HAP-1 (cell line): Measurements from ENCODE around the gene HOXA9.

Source experiments
- DNase-seq, 2 experiments: peaks; one replicate each; pipeline ENCODE4 v3.0.0-alpha.2; 2016 to 2020; ENCODE audit warnings: low spot score in 2 of 2
- H3K27me3 ChIP-seq: fragments of 250-450 bp; sonication (Bioruptor Pico); 2 replicates; pipeline ENCODE4 v1.5.1; 2020; ENCODE audit warnings: low read depth, mild to moderate bottlenecking, moderate library complexity
- H3K36me3 ChIP-seq: fragments of 250-450 bp; sonication (Bioruptor Pico); replicated peaks from 2 replicates; pipeline ENCODE4 v1.5.1; 2020; ENCODE audit warnings: mild to moderate bottlenecking
- H3K4me1 ChIP-seq: fragments of 250-450 bp; sonication (Bioruptor Pico); 2 replicates; pipeline ENCODE4 v1.5.1; 2020; ENCODE audit warnings: mild to moderate bottlenecking
- H3K4me3 ChIP-seq: fragments of 250-450 bp; sonication (Bioruptor Pico); 2 replicates; pipeline ENCODE4 v1.5.1; 2020; ENCODE audit warnings: mild to moderate bottlenecking, moderate library complexity
- H3K9me3 ChIP-seq: fragments of 250-450 bp; sonication (Bioruptor Pico); 2 replicates; pipeline ENCODE4 v1.5.1; 2020; ENCODE audit warnings: mild to moderate bottlenecking, moderate library complexity
- in situ Hi-C: fragments of 300-500 bp; cut with MboI; formaldehyde crosslinking; loops from 3 replicates; pipeline ENCODE4 v1.14.3; 2020; ENCODE audit warnings: low sequenced_read_pairs, inconsistent platforms, mixed read lengths

Gene HOXA9

GRCh38 chr7:27144781-27145164 lies 20.6 kb downstream of the HOXA9 start:
- H3K4me3 ChIP-seq: no peak overlapping the region
- H3K36me3 ChIP-seq: peaks cover 57% of the 10 kb centered on the region
- DNase-seq: no peak
- H3K4me1 ChIP-seq: peaks cover 9% of the 10 kb centered on the region
- H3K27me3 ChIP-seq: no peaks in the 10 kb centered on the region
- in situ Hi-C loops: no loop called here
- no peaks in the 10 kb centered on the region for H3K9me3 ChIP-seq

- no peak overlapping the region for H3K4me3 ChIP-seq
- H3K4me1 ChIP-seq: peaks cover 9% of the 10 kb centered on the region
- in situ Hi-C loops: no loop called here
- DNase-seq: no peak
- H3K27me3 ChIP-seq: no peaks in the 10 kb centered on the region
- H3K9me3 ChIP-seq: no peaks in the 10 kb centered on the region
- H3K36me3 ChIP-seq: peaks cover 57% of the 10 kb centered on the region
These were observed 21.2 kb downstream of the HOXA9 start for GRCh38 chr7:27143950-27144780.

GRCh38 chr7:27143023-27143949 lies 22.1 kb downstream of the HOXA9 start, which contains the start of gene HOXA5:
HOXA5 (minus strand) TSS chr7:27143681; CDS start chr7:27143607, 74 bp downstream.
- no peak for DNase-seq
- Histone ChIP-seq H3K36me3 (peaks cover 58% of the 10 kb centered on the region), H3K9me3 (no peaks in the 10 kb centered on the region), H3K4me1 (peaks cover 2% of the 10 kb centered on the region), H3K27me3 (no peaks in the 10 kb centered on the region), H3K4me3 (no peak within 1 kb of the TSS)
- in situ Hi-C loops: no loop called here

GRCh38 chr7:27142580-27143022 lies 22.7 kb downstream of the HOXA9 start:
- Histone ChIP-seq H3K4me3 (no peak overlapping the region), H3K4me1 (0 out of 2 replicates have a peak, but pooled peaks cover 2% of the 10 kb centered on the region), H3K27me3 (no peaks in the 10 kb centered on the region), H3K9me3 (no peaks in the 10 kb centered on the region), H3K36me3 (peaks cover 65% of the 10 kb centered on the region)
- in situ Hi-C loops: no loop called here
- no peak for DNase-seq

GRCh38 chr7:27141923-27142579 lies 23.3 kb downstream of the HOXA9 start:
- Histone ChIP-seq H3K36me3 (peaks cover 65% of the 10 kb centered on the region), H3K9me3 (no peaks in the 10 kb centered on the region), H3K4me1 (0 out of 2 replicates have a peak, but pooled peaks cover 2% of the 10 kb centered on the region), H3K4me3 (no peak overlapping the region), H3K27me3 (no peaks in the 10 kb centered on the region)
- no peak for DNase-seq
- in situ Hi-C loops: no loop called here

- no peaks in the 10 kb centered on the region for H3K9me3 ChIP-seq
- no peak overlapping the region for H3K4me3 ChIP-seq
- H3K4me1 ChIP-seq: 0 out of 2 replicates have a peak, but pooled peaks cover 2% of the 10 kb centered on the region
- no peak for DNase-seq
- H3K27me3 ChIP-seq: no peaks in the 10 kb centered on the region
- in situ Hi-C loops: no loop called here
- peaks cover 58% of the 10 kb centered on the region for H3K36me3 ChIP-seq
These were observed 24.0 kb downstream of the HOXA9 start for GRCh38 chr7:27141137-27141922.

GRCh38 chr7:27140126-27140857 lies 25.0 kb downstream of the HOXA9 start:
- Histone ChIP-seq H3K27me3 (no peaks in the 10 kb centered on the region), H3K4me3 (no peak overlapping the region), H3K4me1 (0 out of 2 replicates have a peak, but pooled peaks cover 2% of the 10 kb centered on the region), H3K36me3 (peaks cover 47% of the 10 kb centered on the region), H3K9me3 (no peaks in the 10 kb centered on the region)
- in situ Hi-C loops: no loop called here
- no peak for DNase-seq

GRCh38 chr7:27139334-27140125 lies 25.8 kb downstream of the HOXA9 start:
- Histone ChIP-seq H3K27me3 (no peaks in the 10 kb centered on the region), H3K4me3 (no peak overlapping the region)
- in situ Hi-C loops: no loop called here

GRCh38 chr7:27138985-27139333 lies 26.4 kb downstream of the HOXA9 start:
- no peak for DNase-seq
- Histone ChIP-seq H3K9me3 (no peaks in the 10 kb centered on the region), H3K36me3 (peaks cover 34% of the 10 kb centered on the region), H3K27me3 (no peaks in the 10 kb centered on the region), H3K4me3 (no peak overlapping the region), H3K4me1 (0 out of 2 replicates have a peak, but pooled peaks cover 2% of the 10 kb centered on the region)
- in situ Hi-C loops: no loop called here

More at GRCh38 chr7:27139334-27140125, 25.8 kb downstream of the HOXA9 start:
- 0 out of 2 replicates have a peak, but pooled peaks cover 2% of the 10 kb centered on the region for H3K4me1 ChIP-seq
- no peaks in the 10 kb centered on the region for H3K9me3 ChIP-seq
- H3K36me3 ChIP-seq: peaks cover 40% of the 10 kb centered on the region
- no peak for DNase-seq

- peaks cover 29% of the 10 kb centered on the region for H3K36me3 ChIP-seq
- H3K4me3 ChIP-seq: no peak overlapping the region
- 0 out of 2 replicates have a peak, but pooled peaks cover 2% of the 10 kb centered on the region for H3K4me1 ChIP-seq
- no peak for DNase-seq
- in situ Hi-C loops: no loop called here
- no peaks in the 10 kb centered on the region for H3K27me3 ChIP-seq
- H3K9me3 ChIP-seq: no peaks in the 10 kb centered on the region
These were observed 26.9 kb downstream of the HOXA9 start for GRCh38 chr7:27138472-27138871.

- in situ Hi-C loops: no loop called here
- H3K27me3 ChIP-seq: no peaks in the 10 kb centered on the region
- 0 out of 2 replicates have a peak, but pooled peaks cover 2% of the 10 kb centered on the region for H3K4me1 ChIP-seq
- no peaks in the 10 kb centered on the region for H3K9me3 ChIP-seq
- no peak for DNase-seq
- H3K4me3 ChIP-seq: no peak overlapping the region
- H3K36me3 ChIP-seq: peaks cover 26% of the 10 kb centered on the region
These were observed 27.6 kb downstream of the HOXA9 start for GRCh38 chr7:27137640-27138315.
